Left ventricle myocardium superior (tissue), 1 donor: Measurements from ENCODE around the gene DAGLB. TPM values are rescaled to one million over a fixed set of nuclear protein-coding genes. Genes with fewer than 3 reads are reported as not detected.
"Not testable (repeated sequence)": the region's sequence is repeated elsewhere in the genome, so short reads cannot be mapped to it uniquely, and the experiment has no call there.

ENCODE experiments used
- ATAC-seq: fragments of 200-7000 bp; cut with Tn5 transposase; one replicate; pipeline ENCODE4 v1.9.1; 2020; ENCODE audit warnings: mild to moderate bottlenecking, moderate library complexity
- DNase-seq: peaks from one replicate; pipeline ENCODE4 v3.0.0-alpha.2; 2020
- intact Hi-C: fragments of 100-400 bp; cut with micrococcal nuclease; formaldehyde crosslinking; loops from one replicate; pipeline ENCODE4 v1.11.0; 2022
- total RNA-seq: library from RNA; stranded (reverse); fragmentation: NEBNext Ultra II Directional; extraction: Animal tissue kit (Norgen Biotek cat#: 25700); gene quantifications from one replicate; pipeline ENCODE4 v1.2.1, GENCODE V29; 2021
- donor health status: DM: no; HTN: yes; CAD: no; lungs with severe emphysema.

DAGLB gene
- total RNA-seq, 1 donor from 2014 or later = 10.1 TPM

DNA sequence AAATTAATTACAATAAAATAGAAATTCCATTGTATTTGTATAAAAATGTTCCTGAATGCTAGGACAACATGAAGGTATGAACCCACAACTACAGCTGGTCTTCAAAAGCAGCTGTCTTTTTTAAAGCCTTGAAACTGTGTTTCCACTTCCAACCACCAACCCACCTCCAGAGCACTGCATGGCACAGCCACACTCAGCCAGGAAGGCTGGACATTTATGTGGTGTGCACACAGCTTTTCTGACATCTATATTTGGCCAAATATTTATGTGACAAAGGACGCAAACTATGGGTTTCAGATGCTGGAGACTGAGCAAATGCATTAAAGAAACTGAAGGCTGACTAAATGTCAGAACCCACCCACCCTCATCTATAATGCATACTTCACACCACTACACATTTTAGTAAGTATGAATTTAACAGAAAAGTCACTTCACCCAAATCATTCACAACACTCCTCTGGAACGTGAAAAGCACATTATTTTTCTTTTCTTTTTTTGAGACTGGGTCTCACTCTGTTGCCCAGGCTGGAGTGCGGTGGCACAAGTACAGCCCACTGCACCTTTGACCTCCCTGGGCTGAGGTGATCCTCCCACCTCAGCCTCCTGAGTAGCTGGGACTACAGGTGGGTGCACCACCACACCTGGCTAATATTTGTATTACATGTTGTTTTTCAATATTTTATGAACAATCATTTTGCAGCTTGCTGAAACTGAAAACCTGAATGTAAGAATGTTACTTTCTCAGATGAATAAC is 27.9 kb upstream of the DAGLB start:
- intact Hi-C loops = no loop called here
- ATAC-seq = no peak
- no peak for DNase-seq

DNA sequence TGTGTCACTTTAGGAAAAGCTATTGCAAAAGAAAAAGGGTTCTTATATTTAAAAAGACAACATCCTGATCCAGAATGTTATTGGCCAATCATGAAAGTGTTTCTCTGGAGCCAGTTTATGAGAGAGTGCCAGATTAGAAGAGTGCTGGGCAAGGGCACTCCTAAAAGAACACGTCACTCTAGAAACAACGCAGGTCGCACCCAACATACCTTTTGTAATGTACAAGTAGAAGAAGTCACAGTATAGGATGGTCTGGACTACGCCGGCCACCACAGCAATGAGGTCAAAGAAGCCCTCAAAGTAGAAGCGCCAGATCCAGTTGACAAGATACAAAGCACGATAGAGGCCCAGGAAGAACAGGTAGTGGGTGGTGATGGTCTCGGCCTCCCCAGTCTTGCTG is 18.1 kb upstream of the DAGLB start:
- intact Hi-C loops = no loop called here
- ATAC-seq = no peak
- DNase-seq = no peak

DNA sequence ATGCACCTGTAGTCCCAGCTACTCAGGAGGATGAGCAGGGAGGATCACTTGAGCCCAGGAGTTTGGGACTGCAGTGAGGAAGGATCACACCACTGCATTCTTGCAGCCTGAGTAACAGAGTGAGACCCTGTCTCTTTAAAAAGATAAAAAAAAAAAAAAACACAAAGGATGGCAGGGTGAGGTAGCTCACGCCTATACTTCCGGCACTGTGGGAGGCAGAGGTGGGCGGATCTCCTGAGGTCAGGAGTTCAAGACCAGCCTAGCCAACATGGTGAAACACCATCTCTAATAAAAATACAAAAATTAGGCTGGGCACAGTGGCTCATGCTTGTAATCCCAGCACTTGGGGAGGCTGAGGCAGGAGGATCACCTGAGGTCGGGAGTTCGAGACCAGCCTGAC is 15.9 kb upstream of the DAGLB start:
- DNase-seq, intact Hi-C loops, ATAC-seq: not testable (repeated sequence)

DNA sequence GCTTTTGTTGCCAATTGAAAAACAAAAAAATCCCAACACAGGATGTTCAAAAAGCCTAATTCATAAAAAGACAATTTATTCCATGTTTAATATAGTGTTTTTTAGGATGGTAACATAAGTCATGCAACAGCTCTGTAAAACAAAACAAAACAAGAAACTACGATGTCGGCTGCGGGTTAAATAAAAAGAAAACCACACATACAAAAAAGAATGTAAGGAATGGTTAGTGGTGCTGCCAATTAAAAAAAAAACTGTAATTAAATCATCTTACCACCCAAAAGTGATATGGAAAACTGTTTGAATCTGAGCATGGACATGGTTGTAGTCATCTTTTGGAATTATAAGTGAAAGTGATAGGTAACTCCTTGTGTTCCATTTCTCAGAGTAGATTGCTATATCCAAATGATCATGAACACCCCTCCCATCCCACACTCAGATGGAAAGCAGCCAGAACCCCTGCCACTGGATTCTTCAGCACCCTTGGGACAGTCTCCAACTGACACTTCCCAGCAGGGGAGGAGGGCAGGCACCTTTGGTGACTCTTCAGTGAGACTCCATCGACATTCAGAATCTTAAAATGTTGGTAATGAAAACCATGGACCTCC is 14.3 kb upstream of the DAGLB start:
- intact Hi-C loops = no loop called here
- no peak for DNase-seq
- no peak for ATAC-seq

- DNase-seq (no peak), ATAC-seq (no peak)
- intact Hi-C loops = no loop called here
These were observed 13.3 kb upstream of the DAGLB start for GRCh38 chr7:6460990-6461584.

DNA sequence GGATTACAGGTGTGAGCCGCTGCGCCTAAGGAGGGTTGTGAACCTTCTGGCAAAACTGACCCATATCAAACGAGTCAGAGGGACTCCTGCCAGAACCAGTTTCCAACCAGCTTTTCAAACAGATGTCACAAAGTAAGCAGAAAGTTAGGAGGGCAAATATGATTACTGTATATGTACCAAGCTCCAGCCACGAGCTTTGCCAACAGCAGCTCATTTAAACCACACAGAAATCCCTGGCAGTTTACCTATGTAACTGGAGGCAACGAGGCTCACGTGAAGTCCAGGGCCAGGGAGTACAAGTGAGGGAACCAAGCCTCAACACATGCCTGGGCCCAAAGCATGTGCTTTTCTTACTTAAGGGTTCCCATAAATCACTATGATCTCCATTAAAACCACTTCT is 12.5 kb upstream of the DAGLB start:
- no peak for DNase-seq
- no peak for ATAC-seq
- intact Hi-C loops = no loop called here

DNA sequence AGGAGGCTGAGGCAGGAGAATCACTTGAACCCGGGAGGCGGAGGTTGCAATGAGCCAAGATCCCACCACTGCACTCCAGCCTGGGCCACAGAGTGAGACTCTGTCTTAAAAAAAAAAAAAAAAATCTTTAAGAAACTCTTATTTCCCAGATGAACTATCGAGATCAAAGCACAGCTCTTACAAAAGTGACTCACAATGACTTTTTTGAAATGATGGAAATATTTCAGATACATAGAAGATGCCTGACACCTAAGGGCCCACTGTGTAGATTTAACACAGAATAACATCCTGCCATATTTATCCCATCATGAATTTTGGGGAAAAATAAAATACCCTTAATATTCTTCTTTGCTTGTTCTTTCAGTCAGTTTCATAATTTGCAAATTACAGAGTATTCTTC is 10.9 kb upstream of the DAGLB start:
- ATAC-seq, intact Hi-C loops, DNase-seq: not testable (repeated sequence)

DNA sequence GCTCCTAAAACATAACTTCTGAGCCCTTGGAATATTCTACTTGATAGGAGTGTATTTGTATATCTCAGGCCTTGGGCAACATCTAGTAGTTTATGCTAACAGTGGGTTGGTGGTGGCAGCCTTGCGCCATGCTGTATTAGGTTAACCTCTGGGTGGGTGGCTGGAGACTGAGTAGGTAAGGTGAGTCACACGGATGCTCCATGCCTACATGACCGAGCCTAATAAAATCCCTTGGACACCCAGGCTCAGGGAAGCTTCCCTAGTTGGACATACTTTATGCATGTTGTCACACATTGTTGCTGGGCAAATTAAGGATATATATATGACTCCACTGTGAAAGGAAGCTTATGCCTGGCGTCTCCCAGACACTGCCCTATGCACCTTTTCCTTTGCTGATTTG is 6.0 kb upstream of the DAGLB start:
- DNase-seq (no peak), ATAC-seq (no peak)
- intact Hi-C loops = no loop called here

- DNase-seq (no peak), ATAC-seq (no peak)
- intact Hi-C loops = no loop called here
These were observed 3.5 kb upstream of the DAGLB start for GRCh38 chr7:6451224-6451705.

DNA sequence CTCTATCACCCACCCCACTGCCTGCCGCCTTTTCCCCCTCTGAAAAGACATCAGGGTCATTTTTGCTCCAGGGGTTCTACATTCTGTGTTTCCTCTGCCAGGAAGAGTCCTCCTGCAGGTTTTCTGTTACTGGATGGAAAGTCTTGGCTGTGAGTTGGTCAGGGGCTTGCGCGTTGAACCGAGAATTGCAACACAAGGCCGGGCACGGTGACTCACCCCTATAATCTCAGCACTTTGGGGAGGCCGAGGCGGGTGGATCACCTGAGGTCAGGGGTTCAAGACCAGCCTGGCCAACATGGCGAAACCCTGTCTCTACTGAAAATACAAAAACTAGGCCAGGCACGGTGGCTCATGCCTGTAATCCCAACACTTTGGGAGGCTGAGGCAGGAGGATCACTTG is 2.8 kb upstream of the DAGLB start:
- ATAC-seq, intact Hi-C loops, DNase-seq: not testable (repeated sequence)

DNA sequence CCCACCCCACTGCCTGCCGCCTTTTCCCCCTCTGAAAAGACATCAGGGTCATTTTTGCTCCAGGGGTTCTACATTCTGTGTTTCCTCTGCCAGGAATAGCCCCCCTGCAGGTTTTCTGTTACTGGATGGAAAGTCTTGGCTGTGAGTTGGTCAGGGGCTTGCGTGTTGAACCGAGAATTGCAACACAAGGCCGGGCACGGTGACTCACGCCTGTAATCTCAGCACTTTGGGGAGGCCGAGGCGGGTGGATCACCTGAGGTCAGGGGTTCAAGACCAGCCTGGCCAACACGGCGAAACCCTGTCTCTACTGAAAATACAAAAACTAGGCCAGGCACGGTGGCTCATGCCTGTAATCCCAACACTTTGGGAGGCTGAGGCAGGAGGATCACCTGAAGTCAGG is 2.1 kb upstream of the DAGLB start:
- ATAC-seq, DNase-seq, intact Hi-C loops: not testable (repeated sequence)

DNA sequence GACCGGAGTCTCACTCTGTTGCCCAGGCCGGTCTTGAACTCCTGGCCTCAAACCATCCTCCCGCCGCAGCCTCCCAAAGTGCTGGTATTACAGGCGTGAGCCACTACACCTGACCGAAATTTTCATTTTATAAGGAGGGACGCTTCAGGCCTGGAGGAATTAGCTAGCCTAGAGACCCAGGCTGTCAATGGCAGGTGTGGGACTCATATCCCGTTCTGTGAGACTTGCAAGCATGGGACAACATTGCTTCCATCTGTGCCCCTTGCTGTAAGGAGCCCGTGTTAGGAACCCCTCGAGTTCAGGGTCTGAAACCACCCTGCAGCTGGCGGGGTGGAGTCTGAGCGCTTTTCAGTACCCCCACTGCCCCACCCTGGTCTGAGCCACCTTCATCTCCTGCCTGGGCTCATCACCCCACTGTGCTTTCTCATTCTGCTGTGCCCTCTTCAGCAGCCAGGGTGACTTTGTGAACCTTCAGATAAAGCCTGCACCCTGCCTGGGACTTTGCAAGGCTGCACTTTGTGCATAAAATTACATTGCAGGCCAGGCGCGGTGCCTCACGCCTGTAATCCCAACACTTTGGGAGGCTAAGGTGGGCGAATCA is 1.3 kb upstream of the DAGLB start:
- intact Hi-C loops = no loop called here
- DNase-seq (no peak), ATAC-seq (no peak)

DNA sequence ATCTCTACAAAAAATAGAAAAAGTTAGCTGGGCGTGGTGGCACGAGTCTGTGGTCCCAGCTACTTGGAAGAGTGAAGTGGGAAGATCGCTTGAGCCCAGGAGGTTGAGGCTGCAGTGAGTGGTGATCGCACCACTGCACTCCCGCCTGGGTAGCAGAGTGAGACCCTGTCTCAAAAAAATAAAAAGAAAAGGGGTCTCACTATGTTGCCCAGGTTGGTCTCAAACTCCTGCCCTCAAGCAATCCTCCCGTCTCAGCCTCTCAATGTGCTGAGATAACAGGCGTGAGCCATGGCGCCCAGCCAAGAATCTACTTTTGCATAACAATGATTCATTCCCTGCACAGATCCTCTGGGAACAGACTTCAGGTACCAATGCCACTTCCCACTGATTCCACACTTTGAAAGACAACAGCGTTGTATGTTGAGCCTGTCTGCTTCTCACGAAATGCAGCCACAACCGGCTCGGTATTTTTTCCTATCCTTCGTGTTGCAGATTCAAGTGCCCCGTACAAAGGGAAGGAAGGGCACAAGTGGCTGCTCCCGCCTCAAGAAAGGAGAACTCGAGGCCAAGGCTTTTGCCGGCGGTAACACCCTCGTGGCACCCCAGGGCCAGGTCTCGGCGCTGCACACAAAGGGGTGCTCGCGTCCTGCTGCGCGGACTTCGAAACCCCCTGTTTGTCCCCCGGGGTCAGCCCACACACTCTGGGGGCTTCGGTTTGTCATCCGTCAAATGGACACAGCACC is 745 bp downstream of the DAGLB start:
- DNase-seq (peak; percentile 71), ATAC-seq (peak; percentile 57)
- intact Hi-C loops = no loop called here

DNA sequence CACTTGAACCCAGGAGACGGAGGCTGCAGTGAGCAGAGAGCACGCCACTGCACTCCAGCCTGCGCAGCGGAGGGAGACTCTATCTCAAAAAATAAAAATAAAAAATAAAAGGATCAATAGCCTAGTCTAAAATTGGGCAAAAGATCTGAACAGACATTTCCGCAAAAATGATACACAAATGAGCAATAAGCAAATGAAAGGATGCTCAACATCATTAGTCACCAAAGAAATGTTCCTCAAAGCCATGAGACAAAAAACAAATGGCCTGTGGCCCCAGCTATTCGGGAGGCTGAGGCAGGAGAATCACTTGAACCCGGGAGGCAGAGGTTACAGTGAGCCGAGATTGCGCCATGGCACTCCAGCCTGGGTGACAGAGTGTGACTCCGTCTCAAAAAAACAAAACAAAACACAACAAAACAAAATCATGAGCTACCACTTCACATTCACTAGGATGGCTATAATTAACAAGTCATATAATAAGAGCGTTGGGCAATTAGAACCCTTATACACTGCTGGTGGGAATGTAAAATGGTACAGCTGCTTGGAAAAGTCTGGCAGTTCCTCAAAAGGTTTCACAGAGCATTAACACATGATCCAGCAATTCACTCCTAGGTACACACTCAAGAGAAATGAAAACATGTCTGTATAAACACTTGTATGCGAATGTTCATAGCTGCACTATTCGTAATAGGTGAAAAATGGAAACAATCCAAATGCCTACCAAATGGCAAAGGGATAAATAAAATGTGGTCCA is 3.1 kb downstream of the DAGLB start:
- intact Hi-C loops = no loop called here
- ATAC-seq (no peak), DNase-seq (no peak)

DNA sequence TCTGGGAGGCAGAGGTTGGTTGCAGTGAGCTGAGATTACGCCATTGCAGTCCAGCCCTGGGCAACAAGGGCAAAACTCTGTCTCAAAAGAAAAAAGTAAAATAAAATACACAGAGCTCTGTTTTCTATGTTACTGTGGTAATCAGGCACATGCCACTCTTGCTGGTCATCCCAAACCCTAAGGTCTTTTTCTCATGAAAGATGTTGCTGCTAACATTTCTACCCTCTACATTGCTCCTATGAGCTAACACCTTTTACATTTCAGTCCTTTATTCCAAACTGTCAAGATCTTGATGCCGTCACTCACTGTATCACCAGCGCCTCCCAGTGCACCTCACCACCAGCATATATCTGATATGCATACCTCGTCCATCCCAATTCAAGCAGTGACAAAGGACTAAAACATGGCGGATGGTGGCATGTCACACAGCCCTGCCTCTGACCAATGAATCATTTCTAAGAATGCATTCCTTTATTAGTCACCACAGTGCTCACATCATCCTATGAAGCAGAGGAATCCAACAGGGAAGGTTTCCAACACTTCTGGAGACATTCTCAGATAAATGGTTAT is 4.3 kb downstream of the DAGLB start:
- no peak for DNase-seq
- ATAC-seq = no peak
- intact Hi-C loops = no loop called here

DNA sequence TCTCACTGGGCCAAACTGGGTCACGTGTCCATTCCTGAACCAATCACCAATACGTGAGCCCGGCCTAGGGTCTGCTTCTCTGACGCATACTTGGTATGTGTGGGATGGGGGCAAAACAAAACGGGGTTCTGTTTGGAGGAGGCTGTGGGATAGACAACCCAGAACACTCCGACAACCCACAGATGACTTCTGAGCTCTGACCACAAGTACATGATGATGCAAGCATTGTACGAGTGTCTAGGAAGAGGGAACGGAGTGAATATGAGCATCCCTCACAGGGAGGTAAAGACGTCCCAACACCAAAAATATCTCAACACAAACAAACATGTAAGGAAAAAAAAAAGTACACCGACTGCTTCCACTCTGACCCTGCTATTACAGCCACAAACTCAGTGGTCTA is 5.6 kb downstream of the DAGLB start:
- ATAC-seq (no peak), DNase-seq (no peak)
- intact Hi-C loops = no loop called here

- DNase-seq = no peak
- ATAC-seq = no peak
- intact Hi-C loops = no loop called here
These were observed 7.4 kb downstream of the DAGLB start for GRCh38 chr7:6440381-6440780.

DNA sequence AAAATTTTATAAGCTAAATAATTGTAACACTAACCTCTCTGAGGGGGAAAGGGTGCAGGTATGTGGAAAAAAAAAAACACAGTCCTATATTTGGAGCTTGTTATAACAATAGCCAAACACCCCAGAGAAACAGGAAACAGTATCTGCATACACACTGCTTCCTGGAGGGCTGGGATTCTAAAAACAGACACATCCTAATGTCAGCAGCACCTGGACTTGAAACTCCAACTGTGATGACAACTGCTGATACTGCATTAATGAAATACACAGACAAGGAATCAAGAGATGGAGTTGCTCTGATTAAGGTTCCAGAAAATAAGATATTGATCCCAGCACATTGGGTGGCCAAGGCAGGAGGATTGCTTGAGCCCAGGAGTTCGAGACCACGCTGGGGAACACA is 9.3 kb downstream of the DAGLB start:
- peak; percentile 46 for ATAC-seq
- no peak for DNase-seq
- intact Hi-C loops = no loop called here

DNA sequence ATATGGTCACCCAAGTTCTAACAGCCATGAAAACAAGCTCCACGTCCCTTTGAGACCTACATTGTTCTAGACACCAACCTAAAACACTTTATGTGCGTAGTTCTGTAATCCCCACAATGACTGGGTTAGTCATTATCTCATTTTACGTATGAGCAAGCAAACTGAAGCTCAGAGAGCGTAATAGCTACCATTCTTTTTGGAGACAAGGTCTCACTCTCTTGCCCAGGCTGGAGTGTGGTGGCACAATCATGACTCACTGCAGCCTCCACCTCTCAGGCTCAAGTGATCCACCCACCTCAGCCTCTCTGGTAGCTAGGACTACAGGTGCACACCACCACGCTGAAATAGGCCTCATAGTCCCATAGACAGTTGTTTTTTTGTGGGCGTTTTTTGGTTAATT is 10.5 kb downstream of the DAGLB start:
- DNase-seq = no peak
- intact Hi-C loops = no loop called here
- ATAC-seq = no peak
